IMR-90 (cell line): ENCODE measurements around the gene CGN.

Experiments
- CEBPB ChIP-seq: IDR thresholded peaks from 2 replicates; pipeline ENCODE4 v1.6.1; 2012; ENCODE audit warnings: low read depth, low read length, improper control_type of control experiment
- CHD1 ChIP-seq: IDR thresholded peaks from 2 replicates; pipeline ENCODE4 v1.6.1; 2012; ENCODE audit warnings: low read depth, low read length, improper control_type of control experiment
- FOS ChIP-seq: fragments of 150-350 bp; IDR thresholded peaks from 2 replicates; pipeline ENCODE4 v1.6.1; 2016; ENCODE audit warnings: low read depth, low read length
- MAFK ChIP-seq: IDR thresholded peaks from 2 replicates; pipeline ENCODE4 v1.6.1; 2012; ENCODE audit warnings: low read depth, low read length, improper control_type of control experiment
- MXI1 ChIP-seq: IDR thresholded peaks from 2 replicates; pipeline ENCODE4 v1.6.1; 2012; ENCODE audit warnings: low read depth, mild to moderate bottlenecking, low read length, moderate library complexity, borderline replicate concordance
- POLR2A ChIP-seq: IDR thresholded peaks from 2 replicates; pipeline ENCODE4 v1.6.1; 2012; ENCODE audit warnings: mild to moderate bottlenecking, low read depth, low read length
- TF ChIP-seq, protein P1 (sequence below): conservative IDR thresholded peaks from 2 replicates; pipeline ENCODE4 v1.5.1; 2012; ENCODE audit warnings: mild to moderate bottlenecking, low read depth, low read length, improper control_type of control experiment
- TF ChIP-seq, protein P2 (sequence below): fragments of 150-350 bp; IDR thresholded peaks from 2 replicates; pipeline ENCODE4 v1.6.1; 2017; ENCODE audit warnings: mild to moderate bottlenecking, antibody characterized with exemption, low read length, low read depth
- TF ChIP-seq, protein P3 (sequence below): fragments of 150-350 bp; IDR thresholded peaks from 2 replicates; pipeline ENCODE4 v1.6.1; 2016; ENCODE audit warnings: low read depth, mild to moderate bottlenecking, low read length, moderate library complexity, borderline replicate concordance

DNA sequence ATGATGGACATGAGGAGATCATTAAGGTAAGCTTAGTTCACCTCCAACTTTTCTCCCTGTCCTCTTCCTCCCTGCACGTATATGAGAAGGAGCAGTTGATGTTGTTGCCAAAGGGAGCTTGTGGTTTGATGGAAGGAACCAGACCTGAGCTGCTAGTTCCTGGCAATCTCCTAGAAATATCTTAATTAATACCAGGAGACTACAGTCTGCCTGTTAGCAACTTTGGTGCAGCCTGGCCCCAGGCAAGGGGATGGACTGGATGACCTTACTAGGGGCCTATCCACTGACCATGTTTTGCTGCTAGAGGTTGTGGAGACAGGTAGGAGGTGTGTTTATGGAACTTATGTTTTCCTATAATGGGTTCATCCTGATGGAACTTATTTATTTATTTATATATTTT is 51.5 kb downstream of the CGN start:
- TF ChIP-seq, protein P1, sequence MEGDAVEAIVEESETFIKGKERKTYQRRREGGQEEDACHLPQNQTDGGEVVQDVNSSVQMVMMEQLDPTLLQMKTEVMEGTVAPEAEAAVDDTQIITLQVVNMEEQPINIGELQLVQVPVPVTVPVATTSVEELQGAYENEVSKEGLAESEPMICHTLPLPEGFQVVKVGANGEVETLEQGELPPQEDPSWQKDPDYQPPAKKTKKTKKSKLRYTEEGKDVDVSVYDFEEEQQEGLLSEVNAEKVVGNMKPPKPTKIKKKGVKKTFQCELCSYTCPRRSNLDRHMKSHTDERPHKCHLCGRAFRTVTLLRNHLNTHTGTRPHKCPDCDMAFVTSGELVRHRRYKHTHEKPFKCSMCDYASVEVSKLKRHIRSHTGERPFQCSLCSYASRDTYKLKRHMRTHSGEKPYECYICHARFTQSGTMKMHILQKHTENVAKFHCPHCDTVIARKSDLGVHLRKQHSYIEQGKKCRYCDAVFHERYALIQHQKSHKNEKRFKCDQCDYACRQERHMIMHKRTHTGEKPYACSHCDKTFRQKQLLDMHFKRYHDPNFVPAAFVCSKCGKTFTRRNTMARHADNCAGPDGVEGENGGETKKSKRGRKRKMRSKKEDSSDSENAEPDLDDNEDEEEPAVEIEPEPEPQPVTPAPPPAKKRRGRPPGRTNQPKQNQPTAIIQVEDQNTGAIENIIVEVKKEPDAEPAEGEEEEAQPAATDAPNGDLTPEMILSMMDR: no peak
- TF ChIP-seq CHD1: no peak
- no peak for TF ChIP-seq MXI1
- no peak for TF ChIP-seq MAFK
- TF ChIP-seq, protein P2, sequence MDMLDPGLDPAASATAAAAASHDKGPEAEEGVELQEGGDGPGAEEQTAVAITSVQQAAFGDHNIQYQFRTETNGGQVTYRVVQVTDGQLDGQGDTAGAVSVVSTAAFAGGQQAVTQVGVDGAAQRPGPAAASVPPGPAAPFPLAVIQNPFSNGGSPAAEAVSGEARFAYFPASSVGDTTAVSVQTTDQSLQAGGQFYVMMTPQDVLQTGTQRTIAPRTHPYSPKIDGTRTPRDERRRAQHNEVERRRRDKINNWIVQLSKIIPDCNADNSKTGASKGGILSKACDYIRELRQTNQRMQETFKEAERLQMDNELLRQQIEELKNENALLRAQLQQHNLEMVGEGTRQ: no peak
- no peak for TF ChIP-seq FOS
- TF ChIP-seq POLR2A: no peak
- no peak for TF ChIP-seq CEBPB
- TF ChIP-seq, protein P3, sequence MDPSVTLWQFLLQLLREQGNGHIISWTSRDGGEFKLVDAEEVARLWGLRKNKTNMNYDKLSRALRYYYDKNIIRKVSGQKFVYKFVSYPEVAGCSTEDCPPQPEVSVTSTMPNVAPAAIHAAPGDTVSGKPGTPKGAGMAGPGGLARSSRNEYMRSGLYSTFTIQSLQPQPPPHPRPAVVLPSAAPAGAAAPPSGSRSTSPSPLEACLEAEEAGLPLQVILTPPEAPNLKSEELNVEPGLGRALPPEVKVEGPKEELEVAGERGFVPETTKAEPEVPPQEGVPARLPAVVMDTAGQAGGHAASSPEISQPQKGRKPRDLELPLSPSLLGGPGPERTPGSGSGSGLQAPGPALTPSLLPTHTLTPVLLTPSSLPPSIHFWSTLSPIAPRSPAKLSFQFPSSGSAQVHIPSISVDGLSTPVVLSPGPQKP: no peak
